Suprapubic skin (tissue), 4 donors: ENCODE results near the gene RTP5. TPM values are rescaled to one million over a fixed set of nuclear protein-coding genes. Genes with fewer than 3 reads are reported as not detected.

Experiments used
- DNase-seq, 2 donors: peaks; one replicate each; pipeline ENCODE4 v3.0.0-alpha.2; 2019; ENCODE audit warnings: low spot score in 2 of 2
- H3K27ac ChIP-seq: fragments of 200-600 bp; sonication (generic); one replicate; pipeline ENCODE4 v1.5.1; 2019
- H3K27me3 ChIP-seq: fragments of 200-600 bp; sonication (generic); one replicate; pipeline ENCODE4 v1.5.1; 2019
- H3K36me3 ChIP-seq: fragments of 200-600 bp; sonication (generic); one replicate; pipeline ENCODE4 v1.5.1; 2019
- H3K4me1 ChIP-seq: fragments of 200-600 bp; sonication (generic); one replicate; pipeline ENCODE4 v1.5.1; 2019
- H3K4me3 ChIP-seq: fragments of 200-600 bp; sonication (generic); one replicate; pipeline ENCODE4 v1.5.1; 2019; ENCODE audit warnings: mild to moderate bottlenecking
- H3K9me3 ChIP-seq: fragments of 200-600 bp; sonication (generic); one replicate; pipeline ENCODE4 v1.5.1; 2019
- EP300 ChIP-seq: sonication (generic); formaldehyde crosslinking; IDR thresholded peaks from one replicate; pipeline ENCODE4 v1.6.1; 2017; ENCODE audit warnings: antibody characterized with exemption
- POLR2A ChIP-seq, 2 donors: fragments of 450-650 bp; IDR thresholded peaks; one replicate each; pipeline ENCODE4 v1.6.1; 2017; ENCODE audit warnings: antibody characterized with exemption in 2 of 2, mild to moderate bottlenecking in 2 of 2, moderate library complexity in 2 of 2
- POLR2AphosphoS5 ChIP-seq, 3 donors: sonication (generic); formaldehyde crosslinking; IDR thresholded peaks; one replicate each; pipeline ENCODE4 v1.6.1; 2017; ENCODE audit warnings: antibody characterized with exemption in 3 of 3
- WGBS: methylation state at CpG from one replicate; pipeline ENCODE4 v1.1.5; 2018; 5-methylcytosine and 5-hydroxymethylcytosine counted together
- total RNA-seq, 4 donors: library from RNA; depleted of rRNA; stranded (reverse); fragments of >200 nt; gene quantifications; one replicate each; pipeline ENCODE4 v1.1.0, GENCODE V29; 2016
- TF ChIP-seq, protein P1 (sequence below), 2 donors: fragments of 200-600 bp in 1 of 2; fragments of 450-650 bp in 1 of 2; sonication (generic) in 1 of 2; IDR thresholded peaks; one replicate each; pipeline ENCODE4 v1.5.1; 2016 to 2019; ENCODE audit warnings: antibody characterized with exemption in 2 of 2, mild to moderate bottlenecking in 1 of 2, moderate library complexity in 1 of 2

The RTP5 gene
- total RNA-seq, 4 donors from 2014 or later = not detected

DNA sequence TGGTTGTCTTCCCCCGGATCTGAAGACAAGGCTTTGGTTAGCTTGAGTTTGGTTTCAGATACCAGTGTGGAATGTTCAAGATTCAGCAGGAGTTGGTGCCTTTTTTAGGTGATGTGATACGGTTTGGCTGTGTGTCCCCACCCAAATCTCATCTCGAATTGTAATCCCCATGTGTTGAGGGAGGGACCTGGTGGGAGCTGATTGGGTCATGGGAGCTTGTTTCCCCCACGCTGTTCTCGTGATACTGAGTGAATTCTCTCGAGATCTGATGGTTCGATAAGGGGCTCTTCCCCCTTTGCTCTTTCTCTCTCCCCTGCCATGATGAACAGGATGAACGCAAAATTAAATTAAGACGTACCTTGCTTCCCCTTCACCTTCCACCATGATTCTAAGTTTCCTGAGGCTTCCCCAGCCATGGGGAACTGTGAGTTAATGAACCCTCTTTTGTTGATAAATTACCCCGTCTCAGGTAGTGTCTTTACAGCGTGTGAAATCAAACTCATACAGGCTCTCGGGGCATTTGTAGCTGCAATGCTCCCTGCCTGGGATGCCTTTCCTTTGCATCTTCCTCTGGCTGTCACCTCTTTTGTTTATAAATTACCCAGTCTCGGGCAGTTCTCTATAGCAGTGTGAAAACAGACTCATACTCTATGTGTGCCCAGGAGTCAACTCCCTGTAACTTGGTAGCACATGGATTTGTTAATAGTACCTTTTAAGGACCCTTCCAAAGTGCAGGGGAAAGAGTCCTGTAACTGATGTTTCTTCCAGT lies 32.1 kb upstream of the RTP5 start:
- Histone ChIP-seq H3K36me3 (no peaks in the 10 kb centered on the region), H3K4me3 (no peak overlapping the region), H3K9me3 (no peaks in the 10 kb centered on the region), H3K4me1 (no peaks in the 10 kb centered on the region), H3K27me3 (peaks cover 9% of the 10 kb centered on the region), H3K27ac (no peak overlapping the region)
- TF ChIP-seq, protein P1, sequence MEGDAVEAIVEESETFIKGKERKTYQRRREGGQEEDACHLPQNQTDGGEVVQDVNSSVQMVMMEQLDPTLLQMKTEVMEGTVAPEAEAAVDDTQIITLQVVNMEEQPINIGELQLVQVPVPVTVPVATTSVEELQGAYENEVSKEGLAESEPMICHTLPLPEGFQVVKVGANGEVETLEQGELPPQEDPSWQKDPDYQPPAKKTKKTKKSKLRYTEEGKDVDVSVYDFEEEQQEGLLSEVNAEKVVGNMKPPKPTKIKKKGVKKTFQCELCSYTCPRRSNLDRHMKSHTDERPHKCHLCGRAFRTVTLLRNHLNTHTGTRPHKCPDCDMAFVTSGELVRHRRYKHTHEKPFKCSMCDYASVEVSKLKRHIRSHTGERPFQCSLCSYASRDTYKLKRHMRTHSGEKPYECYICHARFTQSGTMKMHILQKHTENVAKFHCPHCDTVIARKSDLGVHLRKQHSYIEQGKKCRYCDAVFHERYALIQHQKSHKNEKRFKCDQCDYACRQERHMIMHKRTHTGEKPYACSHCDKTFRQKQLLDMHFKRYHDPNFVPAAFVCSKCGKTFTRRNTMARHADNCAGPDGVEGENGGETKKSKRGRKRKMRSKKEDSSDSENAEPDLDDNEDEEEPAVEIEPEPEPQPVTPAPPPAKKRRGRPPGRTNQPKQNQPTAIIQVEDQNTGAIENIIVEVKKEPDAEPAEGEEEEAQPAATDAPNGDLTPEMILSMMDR (IDR thresholded peaks at IDR 0.05) = no peak
- TF ChIP-seq EP300 (no peak), POLR2AphosphoS5 (IDR thresholded peaks at IDR 0.05) (no peak), POLR2A (IDR thresholded peaks at IDR 0.05) (no peak)
- 53% methylated on average over 13 of the region's 13 CpGs for WGBS
- no peak for DNase-seq

DNA sequence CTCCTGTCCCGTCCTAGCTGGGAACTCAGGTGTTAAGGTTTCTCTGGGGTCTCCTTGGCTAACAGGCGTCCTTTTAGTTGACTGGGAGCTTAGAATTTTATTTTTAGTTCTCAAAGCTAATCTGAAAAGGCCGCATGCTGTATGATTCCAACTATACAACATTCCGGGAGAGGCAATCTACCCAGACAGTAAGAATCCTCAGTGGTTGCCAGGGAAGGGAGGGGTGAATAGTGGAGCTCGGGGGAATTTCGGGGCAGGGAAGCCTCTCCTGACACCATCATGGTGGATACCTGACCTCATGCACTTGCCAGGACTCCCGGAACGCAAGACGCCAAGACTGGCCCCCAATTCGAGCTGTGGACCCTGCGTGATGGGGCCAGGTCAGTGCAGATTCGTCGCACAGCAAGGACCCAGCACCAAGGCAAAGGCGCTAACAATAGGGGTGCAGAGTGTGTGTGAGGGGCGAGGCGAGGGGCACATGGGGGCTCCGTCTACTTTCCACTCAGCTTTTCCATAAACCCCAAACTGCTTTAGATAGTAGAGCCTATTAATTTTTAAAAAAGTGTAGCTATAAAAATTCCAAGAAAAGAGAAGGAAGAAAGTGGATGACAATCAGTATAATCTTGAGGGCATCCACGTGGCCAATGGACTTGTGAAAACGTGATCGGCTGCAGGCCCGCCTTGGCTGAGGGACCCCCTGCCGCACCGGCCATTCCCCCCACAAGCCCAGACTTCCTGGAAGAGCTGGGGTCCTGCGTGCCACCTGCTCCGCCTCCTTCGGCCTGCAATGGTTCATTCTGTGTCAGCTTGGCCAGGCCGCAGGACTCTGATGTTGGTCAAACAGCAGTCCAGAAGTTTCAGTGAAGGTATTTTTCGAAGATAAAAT lies 28.1 kb upstream of the RTP5 start:
- Histone ChIP-seq H3K27me3 (peaks cover 8% of the 10 kb centered on the region), H3K36me3 (no peaks in the 10 kb centered on the region), H3K4me1 (peaks cover 32% of the 10 kb centered on the region), H3K9me3 (no peaks in the 10 kb centered on the region), H3K4me3 (no peak overlapping the region), H3K27ac (no peak overlapping the region)
- WGBS = 70% methylated on average over 28 of the region's 28 CpGs
- DNase-seq = peak in 1 of 2 donors; percentile 65
- TF ChIP-seq POLR2A (IDR thresholded peaks at IDR 0.05) (no peak), EP300 (no peak), POLR2AphosphoS5 (IDR thresholded peaks at IDR 0.05) (no peak)
- TF ChIP-seq, protein P1 (IDR thresholded peaks at IDR 0.05) = no peak

DNA sequence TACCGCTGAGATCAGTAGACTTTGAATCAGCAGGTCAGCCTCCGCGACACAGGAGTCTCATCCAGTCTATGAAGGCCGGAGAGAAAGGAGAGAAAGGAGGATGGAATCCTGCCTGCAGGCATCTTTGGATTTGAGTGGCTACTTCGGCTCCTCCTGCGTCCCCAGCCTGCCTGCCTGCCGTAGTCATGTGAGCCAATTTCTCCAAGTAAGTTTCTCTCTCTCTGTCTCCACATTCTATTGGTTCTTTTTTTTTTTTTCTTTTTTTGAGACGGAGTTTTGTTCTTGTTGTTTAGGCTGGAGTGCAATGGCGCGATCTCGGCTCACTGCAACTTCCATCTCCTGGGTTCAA lies 27.5 kb upstream of the RTP5 start:
- Histone ChIP-seq H3K9me3 (no peaks in the 10 kb centered on the region), H3K27me3 (peaks cover 6% of the 10 kb centered on the region), H3K4me1 (peaks cover 33% of the 10 kb centered on the region), H3K27ac (no peak overlapping the region), H3K4me3 (no peak overlapping the region), H3K36me3 (no peaks in the 10 kb centered on the region)
- WGBS = 83% methylated on average over 11 of the region's 11 CpGs
- no peak for TF ChIP-seq POLR2AphosphoS5 (IDR thresholded peaks at IDR 0.05)
- TF ChIP-seq, protein P1 (IDR thresholded peaks at IDR 0.05) = no peak
- peak in 1 of 2 donors; percentile 49 for DNase-seq

DNA sequence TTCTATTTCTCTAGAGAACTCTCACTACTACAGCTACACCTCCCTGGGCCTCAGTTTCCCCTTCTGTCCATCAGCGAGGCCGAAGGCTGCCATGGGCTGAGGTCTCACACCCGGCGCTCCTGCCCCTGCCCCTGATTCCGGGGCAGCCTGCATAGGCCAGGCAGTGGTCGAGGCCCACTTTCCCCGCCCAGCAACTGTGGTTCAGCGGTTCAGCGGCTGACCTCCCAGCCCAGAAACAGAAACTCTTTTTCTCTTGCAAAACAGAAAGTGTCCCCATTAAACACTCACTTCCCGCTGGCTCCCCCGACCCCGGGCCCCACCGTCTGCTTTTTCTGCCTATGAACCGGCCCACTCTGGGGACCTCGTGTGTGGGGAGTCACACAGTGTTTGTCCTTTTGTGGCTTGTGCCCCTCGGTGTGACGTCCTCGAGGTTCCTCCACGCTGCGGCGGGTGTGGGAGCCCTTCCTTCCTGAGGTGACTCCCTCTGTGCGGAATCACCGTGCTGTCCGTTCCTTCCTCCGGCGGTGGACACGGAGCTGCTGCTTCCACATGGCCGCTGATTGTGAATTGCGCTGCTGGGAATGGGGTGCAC lies 26.8 kb upstream of the RTP5 start:
- Histone ChIP-seq H3K4me3 (peak overlapping the region; percentile 51), H3K36me3 (no peaks in the 10 kb centered on the region), H3K9me3 (no peaks in the 10 kb centered on the region), H3K4me1 (peaks cover 33% of the 10 kb centered on the region), H3K27ac (peak overlapping the region; percentile 42), H3K27me3 (peaks cover 5% of the 10 kb centered on the region)
- WGBS = 68% methylated on average over 29 of the region's 29 CpGs
- peak; percentile 88 to 89 for DNase-seq
- TF ChIP-seq POLR2A (IDR thresholded peaks at IDR 0.05) = no peak
- TF ChIP-seq, protein P1 (IDR thresholded peaks at IDR 0.05) = no peak
- TF ChIP-seq POLR2AphosphoS5 (IDR thresholded peaks at IDR 0.05) = peak in 1 of 3 donors; percentile 6
- TF ChIP-seq EP300 = no peak
